Adipose tissue (tissue), 3 donors: ENCODE measurements around the gene TMEM198. TPM values are rescaled to one million over a fixed set of nuclear protein-coding genes. Genes with fewer than 3 reads are reported as not detected.

Experiments
- H3K27ac ChIP-seq: one replicate; pipeline ENCODE4 v1.5.1; 2013; ENCODE audit warnings: low read depth, low read length
- WGBS, 3 donors: extraction: QIAGEN DNeasy Blood & Tissue Kit; methylation state at CpG; one replicate each; pipeline ENCODE4 v1.1.7; 2013; 5-methylcytosine and 5-hydroxymethylcytosine counted together
- polyA plus RNA-seq, 3 donors: library from polyadenylated mRNA; stranded (reverse); fragments of 200-250 nt; gene quantifications; one replicate each; pipeline ENCODE4 v1.2.3, GENCODE V29; 2013
- donor health status: healthy with polysubstance abuse.
- donor health status: Bipolar disorder and iron deficiency.
- donor health status: healthy.

The TMEM198 gene
- 1 to 10 TPM; 2.3 to 9.5 (median 3.7) TPM for polyA plus RNA-seq

- 0 to 2% (median 1%) methylated on average over 51 to 75 of the region's 75 CpGs for WGBS, 3 donors
- peak within 1 kb of the TSS; percentile 48 for H3K27ac ChIP-seq
Observed at GRCh38 chr2:219543596-219544358, at the start of gene TMEM198, which contains the start of gene CHPF. Gene TMEM198, plus strand, starts transcription at chr2:219544028. Its CDS starts 700 bp downstream, at chr2:219544728. Gene CHPF, minus strand, starts transcription at chr2:219543809. Its CDS starts 271 bp downstream, at chr2:219543538.

GRCh38 chr2:219494952-219495530, 48.8 kb upstream of the TMEM198 start:
- WGBS, 3 donors, result 27 to 31% (median 27%) methylated on average over 10 of the region's 10 CpGs

DNA sequence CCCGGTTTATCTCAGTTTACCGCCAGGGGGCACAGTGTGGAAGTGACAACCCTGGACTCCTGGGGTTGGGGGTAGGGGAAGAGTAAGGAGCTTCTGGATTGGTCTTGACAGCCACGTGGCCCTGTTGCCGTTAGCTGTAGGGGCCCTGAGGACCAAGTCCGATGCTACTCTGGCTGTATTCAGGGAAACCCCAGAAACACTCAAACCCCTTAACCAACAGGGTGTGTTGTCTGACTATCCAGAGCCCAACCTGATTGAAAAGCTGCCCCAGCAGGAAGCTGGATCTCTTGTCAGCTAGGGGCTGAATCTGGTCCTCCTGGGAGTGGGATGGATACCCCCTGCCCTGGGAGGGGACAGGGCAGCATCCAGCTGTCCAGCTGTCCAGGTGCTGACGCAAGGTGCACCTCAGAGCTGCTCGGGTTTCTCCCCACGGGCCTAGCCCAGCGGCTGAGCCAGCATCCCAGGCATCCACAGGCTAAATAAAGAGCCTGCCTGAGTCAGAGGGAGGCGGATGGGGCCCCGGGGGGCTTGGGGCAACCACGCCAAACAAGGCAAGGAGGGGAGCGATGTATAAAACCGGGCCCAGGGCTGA, 48.2 kb upstream of the TMEM198 start:
- 27 to 33% (median 28%) methylated on average over 14 of the region's 14 CpGs for WGBS, 3 donors

More at GRCh38 chr2:219494952-219495530, 48.8 kb upstream of the TMEM198 start:
- H3K27ac ChIP-seq, result no peak overlapping the region

GRCh38 chr2:219496247-219496824, 47.5 kb upstream of the TMEM198 start:
- no peak overlapping the region for H3K27ac ChIP-seq
- 39 to 45% (median 39%) methylated on average over 19 to 20 of the region's 20 CpGs for WGBS, 3 donors

More for the DNA sequence above, 48.2 kb upstream of the TMEM198 start:
- no peak overlapping the region for H3K27ac ChIP-seq

DNA sequence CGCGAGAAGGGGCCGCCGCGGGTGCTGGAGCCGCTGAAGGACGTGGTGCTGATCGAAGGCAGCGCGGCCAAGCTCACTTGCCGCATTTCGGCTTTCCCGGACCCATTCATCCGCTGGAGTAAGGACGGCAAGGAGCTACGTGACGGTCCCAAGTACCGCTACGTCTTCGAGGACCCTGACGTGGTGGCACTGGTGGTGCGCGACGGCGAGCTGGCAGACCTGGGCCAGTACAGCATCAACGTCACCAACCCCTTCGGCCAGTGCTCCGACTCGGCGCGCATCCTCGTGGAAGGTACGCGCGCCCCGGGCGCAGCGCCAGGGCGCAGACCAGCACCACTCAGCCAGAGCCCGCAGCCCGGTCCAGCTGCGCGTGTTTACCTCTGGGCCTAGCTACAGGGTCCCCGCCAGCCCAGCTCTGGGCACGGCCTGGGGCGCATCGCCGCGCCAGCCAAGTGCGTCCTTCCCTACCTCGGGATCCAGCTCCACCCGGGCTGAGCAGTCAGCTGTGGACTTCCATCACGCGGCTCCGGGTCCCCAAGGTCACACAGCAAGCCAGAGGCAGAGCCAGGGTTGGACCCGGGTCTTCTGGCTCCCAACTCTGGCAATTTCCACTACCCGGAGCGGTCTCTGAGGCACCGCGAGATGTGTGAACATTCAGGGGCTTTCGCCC, 46.9 kb upstream of the TMEM198 start:
- no peak overlapping the region for H3K27ac ChIP-seq
- WGBS, 3 donors, result 9 to 21% (median 20%) methylated on average over 49 to 61 of the region's 61 CpGs

DNA sequence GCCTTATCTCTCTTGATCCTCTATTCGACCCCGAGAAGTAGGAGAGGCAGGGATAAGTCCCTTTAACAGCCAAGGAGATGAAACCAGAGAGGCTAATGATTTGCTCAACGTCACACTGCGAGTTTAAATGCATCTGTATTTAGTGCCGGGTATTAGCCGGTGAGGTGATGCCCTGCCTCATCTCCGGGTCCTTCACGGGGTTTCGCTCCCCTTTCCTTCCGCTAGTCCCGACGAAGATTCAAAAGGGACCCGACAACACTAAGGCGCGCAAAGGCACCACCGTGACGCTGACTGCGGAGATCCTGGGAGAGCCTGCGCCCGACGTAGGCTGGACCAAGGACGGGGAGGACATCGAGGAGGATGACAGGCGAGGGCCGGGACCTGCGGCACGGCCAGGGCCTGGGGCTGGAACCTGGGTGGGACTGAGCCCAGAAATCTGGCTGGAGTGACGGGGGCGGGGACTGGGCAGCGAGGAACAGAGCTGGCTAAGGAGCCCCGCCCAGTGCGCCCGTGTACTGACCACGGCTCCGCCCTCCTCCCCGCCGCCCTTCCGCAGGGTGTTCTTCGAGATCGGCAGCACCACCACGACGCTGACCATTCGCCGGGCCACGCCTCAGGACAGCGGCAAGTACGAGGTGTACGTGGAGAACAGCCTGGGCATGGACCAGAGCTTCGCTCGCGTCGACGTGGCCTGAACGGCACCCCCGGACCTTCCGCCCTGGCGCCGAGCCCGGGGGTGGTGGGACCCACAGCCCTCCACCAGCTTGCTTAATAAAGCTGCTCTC, 46.1 kb upstream of the TMEM198 start:
- WGBS, 3 donors, result 1 to 4% (median 3%) methylated on average over 57 to 59 of the region's 59 CpGs
- H3K27ac ChIP-seq, result peak overlapping the region; percentile 73

DNA sequence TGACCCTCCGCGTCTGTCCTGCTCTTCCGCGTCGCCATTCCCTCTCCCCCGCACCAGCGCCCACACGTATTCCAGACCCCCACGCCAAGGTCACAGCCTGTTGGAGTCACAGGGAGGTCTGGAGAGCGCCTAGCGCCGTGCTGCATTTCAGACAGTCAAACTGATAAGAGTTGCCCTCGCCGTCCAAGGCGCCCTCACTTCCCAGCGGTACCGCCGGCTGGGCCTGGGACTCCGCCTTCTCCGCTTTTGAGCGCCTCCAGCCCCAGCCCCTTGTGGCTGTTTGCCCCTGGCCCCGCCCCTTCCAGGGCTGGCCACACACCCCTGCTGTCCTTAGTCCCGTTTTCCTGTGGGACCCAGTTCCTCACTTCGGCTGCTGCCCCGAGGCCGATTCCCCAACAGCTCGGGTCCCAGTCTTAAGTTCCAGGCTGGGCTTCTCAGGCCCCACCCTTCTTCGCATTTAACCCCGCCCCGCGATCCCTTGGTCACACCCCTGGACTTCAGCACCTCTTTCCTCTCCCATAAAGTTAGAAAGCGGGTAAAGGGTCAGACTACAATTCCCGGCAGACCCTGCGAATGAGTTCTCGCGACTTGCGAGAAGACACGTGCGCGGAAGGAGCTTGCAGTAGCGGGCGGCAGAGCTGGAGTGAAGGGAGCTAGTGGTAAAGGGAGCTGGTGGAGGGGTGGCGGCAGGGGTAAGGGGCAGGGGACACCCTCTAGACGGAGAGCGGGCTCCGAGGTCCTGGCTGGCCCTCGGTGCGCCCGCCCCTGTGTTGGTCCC, 45.4 kb upstream of the TMEM198 start, which contains the start of gene GMPPA:
Gene GMPPA (plus strand): TSS at position 612 of the 778 bp plus-strand sequence. CDS start 1,085 bp downstream, outside the sequence.
- peak within 1 kb of the TSS; percentile 73 for H3K27ac ChIP-seq
- WGBS, 3 donors, result 0% methylated on average over 48 to 49 of the region's 49 CpGs

- H3K27ac ChIP-seq, result no peak overlapping the region
- 0 to 2% (median 0%) methylated on average over 3 of the region's 3 CpGs for WGBS, 3 donors
Observed at GRCh38 chr2:219499058-219499307, 44.8 kb upstream of the TMEM198 start.

DNA sequence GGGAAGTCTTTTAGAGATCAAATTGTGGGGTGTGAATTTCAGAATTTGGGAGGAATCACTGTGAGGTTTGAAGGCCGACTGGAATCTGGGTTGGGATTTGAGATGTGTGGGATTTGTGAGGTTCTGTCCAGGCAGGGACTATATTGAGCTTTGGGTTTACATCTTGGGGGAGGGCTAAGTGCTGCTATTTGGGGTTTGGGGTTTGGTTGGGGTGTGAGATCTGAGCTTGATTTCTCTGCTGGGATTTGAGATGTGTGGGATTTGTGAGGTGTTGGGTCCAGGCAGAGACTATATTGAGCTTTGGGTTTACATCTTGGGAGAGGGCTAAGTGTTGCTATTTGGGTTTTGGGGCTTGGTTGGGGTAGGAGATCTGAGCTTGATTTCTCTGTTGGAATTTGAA, 44.3 kb upstream of the TMEM198 start:
- 46 to 66% (median 57%) methylated on average over 1 of the region's 1 CpG for WGBS, 3 donors
- H3K27ac ChIP-seq, result no peak overlapping the region

- 88 to 96% (median 92%) methylated on average over 2 of the region's 2 CpGs for WGBS, 3 donors
Observed at GRCh38 chr2:219500135-219500534, 43.7 kb upstream of the TMEM198 start.

DNA sequence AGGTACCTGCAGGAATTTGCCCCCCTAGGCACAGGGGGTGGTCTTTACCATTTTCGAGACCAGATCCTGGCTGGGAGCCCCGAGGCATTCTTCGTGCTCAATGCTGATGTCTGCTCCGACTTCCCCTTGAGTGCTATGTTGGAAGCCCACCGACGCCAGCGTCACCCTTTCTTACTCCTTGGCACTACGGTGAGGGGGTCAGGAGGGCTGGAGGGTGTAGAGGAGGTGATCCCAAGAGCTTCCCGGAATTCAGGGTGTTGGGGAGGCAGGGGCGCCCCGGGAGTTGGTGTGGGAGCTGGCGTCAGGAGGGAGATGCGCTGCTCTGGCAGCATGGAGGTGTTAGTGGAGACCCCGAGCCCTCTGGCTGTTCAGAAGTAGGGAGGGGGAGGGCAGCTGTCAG, 42.0 kb upstream of the TMEM198 start:
- H3K27ac ChIP-seq, result no peak overlapping the region
- WGBS, 3 donors, result 91 to 93% (median 91%) methylated on average over 14 of the region's 14 CpGs

More at GRCh38 chr2:219500135-219500534, 43.7 kb upstream of the TMEM198 start:
- H3K27ac ChIP-seq, result no peak overlapping the region

- H3K27ac ChIP-seq, result no peak overlapping the region
Observed at GRCh38 chr2:219502618-219503017, 41.2 kb upstream of the TMEM198 start.

- H3K27ac ChIP-seq, result no peak overlapping the region
- WGBS, 3 donors, result 87 to 90% (median 90%) methylated on average over 9 of the region's 9 CpGs
Observed at GRCh38 chr2:219505585-219505984, 38.2 kb upstream of the TMEM198 start.

DNA sequence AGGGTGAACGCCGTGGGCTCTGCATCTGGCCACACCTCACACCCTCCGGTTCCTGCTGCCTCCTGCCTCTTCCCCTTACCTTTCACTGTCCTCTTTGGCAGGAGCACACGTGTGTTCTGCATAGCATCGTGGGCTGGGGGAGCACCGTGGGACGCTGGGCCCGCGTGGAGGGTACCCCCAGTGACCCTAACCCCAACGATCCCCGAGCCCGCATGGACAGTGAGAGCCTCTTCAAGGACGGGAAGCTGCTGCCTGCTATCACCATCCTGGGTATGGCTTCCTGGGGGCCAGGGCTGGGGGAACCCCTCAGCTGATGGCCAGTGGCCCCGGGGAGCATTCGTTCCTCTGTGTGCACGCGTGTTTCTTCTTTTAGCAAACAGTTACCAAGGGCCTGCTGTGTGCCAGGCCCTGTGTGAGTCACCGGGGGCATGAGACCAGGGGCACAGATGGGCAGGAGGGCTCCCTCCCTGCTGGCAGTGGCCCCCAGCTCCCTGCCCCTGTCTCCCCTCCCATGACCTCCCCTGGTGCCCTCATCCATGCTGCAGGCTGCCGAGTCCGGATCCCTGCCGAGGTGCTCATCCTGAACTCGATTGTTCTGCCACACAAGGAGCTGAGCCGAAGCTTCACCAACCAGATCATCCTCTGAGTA, 37.6 kb upstream of the TMEM198 start:
- H3K27ac ChIP-seq, result no peak overlapping the region
- WGBS, 3 donors, result 85 to 89% (median 86%) methylated on average over 21 to 23 of the region's 23 CpGs

- WGBS, 3 donors, result 78 to 87% (median 85%) methylated on average over 17 of the region's 17 CpGs
Observed at GRCh38 chr2:219506802-219507526, 36.9 kb upstream of the TMEM198 start.

More at GRCh38 chr2:219506802-219507526, 36.9 kb upstream of the TMEM198 start:
- no peak overlapping the region for H3K27ac ChIP-seq
